Subcutaneous adipose tissue (tissue), 4 donors: ENCODE data around the gene ANXA7. TPM values are rescaled to one million over a fixed set of nuclear protein-coding genes. Genes with fewer than 3 reads are reported as not detected.

Experiments
- CTCF ChIP-seq: fragments of 450-650 bp; IDR thresholded peaks from one replicate; pipeline ENCODE4 v1.5.1; 2016; ENCODE audit warnings: low read depth, mild to moderate bottlenecking, control low read depth, antibody characterized with exemption, moderate library complexity
- total RNA-seq, 4 donors: library from RNA; depleted of rRNA; stranded (reverse); fragments of >200 nt; gene quantifications; one replicate each; pipeline ENCODE4 v1.1.0, GENCODE V29; 2016

The ANXA7 gene
- total RNA-seq, 4 donors from 2014 or later = 106 to 145 (median 114) TPM

GRCh38 chr10:73423309-73423708, 9.5 kb upstream of the ANXA7 start:
- TF ChIP-seq CTCF = no peak

- no peak for TF ChIP-seq CTCF
These were observed 2.7 kb upstream of the ANXA7 start for GRCh38 chr10:73416571-73416970.

- no peak for TF ChIP-seq CTCF
These were observed 530 bp upstream of the ANXA7 start for GRCh38 chr10:73414230-73414945.

GRCh38 chr10:73413108-73413527, 740 bp downstream of the ANXA7 start:
- no peak for TF ChIP-seq CTCF

- no peak for TF ChIP-seq CTCF
These were observed 3.0 kb downstream of the ANXA7 start for GRCh38 chr10:73410897-73411296.

- no peak for TF ChIP-seq CTCF
These were observed 4.8 kb downstream of the ANXA7 start for GRCh38 chr10:73408978-73409521.

- TF ChIP-seq CTCF = no peak
These were observed 5.8 kb downstream of the ANXA7 start for GRCh38 chr10:73408061-73408460.
